DND-41 (cell line): Measurements from ENCODE around the gene PRRC2C.

Experiments
- EZH2 ChIP-seq: IDR thresholded peaks from 3 replicates; pipeline ENCODE4 v1.6.1; 2012; ENCODE audit warnings: borderline replicate concordance, low read depth, mild to moderate bottlenecking, moderate library complexity, low read length, inconsistent platforms; ENCODE audit not compliant: severe bottlenecking
- TF ChIP-seq, protein P1 (sequence below): IDR thresholded peaks from 2 replicates; pipeline ENCODE4 v1.5.1; 2012; ENCODE audit warnings: borderline replicate concordance, low read length, moderate library complexity, mild to moderate bottlenecking; ENCODE audit not compliant: poor library complexity, severe bottlenecking; ENCODE audit errors: extremely low read depth

DNA sequence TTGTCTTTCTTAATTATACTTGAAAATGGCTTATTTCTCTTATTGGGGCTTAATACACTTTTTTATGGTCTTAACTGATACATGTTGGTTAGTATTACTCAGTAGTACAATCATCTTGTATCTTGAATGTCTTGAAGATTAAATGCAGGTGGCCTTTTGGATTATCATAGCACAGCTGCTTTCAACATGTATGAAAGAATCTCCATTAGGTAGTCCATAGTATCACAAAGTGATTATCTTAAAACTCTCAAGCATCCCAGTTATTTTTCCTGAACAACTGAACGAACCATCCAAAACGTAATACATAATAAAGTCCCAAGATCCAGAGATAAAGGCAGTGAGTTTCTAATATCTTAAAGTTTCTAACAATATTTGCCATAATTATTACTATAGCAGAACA is 85.0 kb downstream of the PRRC2C start:
- TF ChIP-seq, protein P1, sequence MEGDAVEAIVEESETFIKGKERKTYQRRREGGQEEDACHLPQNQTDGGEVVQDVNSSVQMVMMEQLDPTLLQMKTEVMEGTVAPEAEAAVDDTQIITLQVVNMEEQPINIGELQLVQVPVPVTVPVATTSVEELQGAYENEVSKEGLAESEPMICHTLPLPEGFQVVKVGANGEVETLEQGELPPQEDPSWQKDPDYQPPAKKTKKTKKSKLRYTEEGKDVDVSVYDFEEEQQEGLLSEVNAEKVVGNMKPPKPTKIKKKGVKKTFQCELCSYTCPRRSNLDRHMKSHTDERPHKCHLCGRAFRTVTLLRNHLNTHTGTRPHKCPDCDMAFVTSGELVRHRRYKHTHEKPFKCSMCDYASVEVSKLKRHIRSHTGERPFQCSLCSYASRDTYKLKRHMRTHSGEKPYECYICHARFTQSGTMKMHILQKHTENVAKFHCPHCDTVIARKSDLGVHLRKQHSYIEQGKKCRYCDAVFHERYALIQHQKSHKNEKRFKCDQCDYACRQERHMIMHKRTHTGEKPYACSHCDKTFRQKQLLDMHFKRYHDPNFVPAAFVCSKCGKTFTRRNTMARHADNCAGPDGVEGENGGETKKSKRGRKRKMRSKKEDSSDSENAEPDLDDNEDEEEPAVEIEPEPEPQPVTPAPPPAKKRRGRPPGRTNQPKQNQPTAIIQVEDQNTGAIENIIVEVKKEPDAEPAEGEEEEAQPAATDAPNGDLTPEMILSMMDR = no peak
- TF ChIP-seq EZH2 = no peak
